Measurements from ENCODE around the gene NUDT15. TPM values are rescaled to one million over a fixed set of nuclear protein-coding genes. Genes with fewer than 3 reads are reported as not detected.

The NUDT15 gene
- total and polyA plus RNA-seq, 2 of the 8 experiments (the other 6 are each of a cell fraction or from before 2014, with no cell fraction given): 37.8 to 65.9 TPM

- TF ChIP-seq CHD7 (IDR thresholded peaks at IDR 0.05; ENCODE audit: insufficient replicate concordance, low read length): no peak
- TF ChIP-seq RBBP5 (IDR thresholded peaks at IDR 0.05; ENCODE audit: borderline replicate concordance, low read depth, low read length): peak; percentile 91; the same call in 1 of the 2 replicates
- TF ChIP-seq CTCF (IDR thresholded peaks at IDR 0.05; ENCODE audit: control extremely low read depth in 1 of 3, insufficient read depth in 1 of 3, low read depth in 1 of 3, low read length in 3 of 3): peak; percentile 94 to 98 (median 98)
- TF ChIP-seq RXRA (IDR thresholded peaks at IDR 0.05; ENCODE audit: insufficient read depth, low read depth, low read length): peak; percentile 97
- TF ChIP-seq POLR2A (IDR thresholded peaks at IDR 0.05; ENCODE audit: control extremely low read depth in 1 of 2, low read depth in 2 of 2, low read length in 2 of 2): peak; percentile 90 to 99
- peak; percentile 91 for TF ChIP-seq E2F6 (IDR thresholded peaks at IDR 0.05)
These were observed at the start of gene NUDT15 (continued) for GRCh38 chr13:48037346-48038173.
